ENCODE measurements around the gene FOXC1.

The FOXC1 gene

GRCh38 chr6:1600063-1600763 is 9.5 kb upstream of the FOXC1 start:
- DNase-seq: no peak

DNA sequence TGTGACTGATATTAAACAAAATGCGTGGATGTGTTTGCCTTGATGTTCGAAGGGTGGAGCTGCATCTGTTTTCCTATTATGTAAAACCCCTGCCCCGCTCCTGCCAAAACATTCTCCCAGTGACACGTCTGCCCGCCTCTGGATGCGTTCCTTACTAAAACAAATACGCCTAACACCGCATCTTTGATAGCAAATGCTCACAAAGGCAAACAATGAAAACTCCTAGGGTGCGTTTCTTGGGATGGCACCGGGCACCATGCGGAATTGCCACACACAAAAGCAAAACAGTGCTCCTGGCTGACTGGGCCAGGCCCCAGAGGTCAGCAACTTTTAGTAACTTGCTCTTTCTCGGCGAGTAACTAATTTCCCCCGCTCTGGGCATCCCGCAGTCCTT is 9.0 kb upstream of the FOXC1 start:
- no peak for DNase-seq

GRCh38 chr6:1601158-1602048 is 8.3 kb upstream of the FOXC1 start:
- no peak for DNase-seq

- DNase-seq: no peak
Measured at GRCh38 chr6:1602049-1602713, 7.5 kb upstream of the FOXC1 start.

DNA sequence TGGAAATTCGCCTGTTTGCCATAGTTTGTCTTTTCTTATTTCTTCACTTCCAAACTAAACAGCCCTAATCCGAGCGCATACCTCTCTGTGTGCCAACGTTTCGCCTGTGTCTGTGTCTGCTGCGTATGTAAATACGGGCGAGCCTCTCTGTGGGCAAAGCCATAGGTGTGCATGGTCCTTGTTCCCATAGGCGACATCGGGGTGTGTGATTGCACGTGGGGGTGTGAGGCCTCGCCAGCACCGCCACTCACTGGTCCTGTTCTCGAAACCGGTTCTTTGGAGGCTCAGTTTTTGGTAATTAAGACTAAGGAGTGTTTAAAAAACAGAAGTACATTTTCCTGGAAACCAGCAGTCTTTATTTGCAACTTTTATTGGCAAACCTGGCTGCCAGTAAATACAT is 6.0 kb upstream of the FOXC1 start:
- DNase-seq: peak; percentile 52

GRCh38 chr6:1604158-1605003 is 5.3 kb upstream of the FOXC1 start:
- DNase-seq: peak; percentile 87

DNA sequence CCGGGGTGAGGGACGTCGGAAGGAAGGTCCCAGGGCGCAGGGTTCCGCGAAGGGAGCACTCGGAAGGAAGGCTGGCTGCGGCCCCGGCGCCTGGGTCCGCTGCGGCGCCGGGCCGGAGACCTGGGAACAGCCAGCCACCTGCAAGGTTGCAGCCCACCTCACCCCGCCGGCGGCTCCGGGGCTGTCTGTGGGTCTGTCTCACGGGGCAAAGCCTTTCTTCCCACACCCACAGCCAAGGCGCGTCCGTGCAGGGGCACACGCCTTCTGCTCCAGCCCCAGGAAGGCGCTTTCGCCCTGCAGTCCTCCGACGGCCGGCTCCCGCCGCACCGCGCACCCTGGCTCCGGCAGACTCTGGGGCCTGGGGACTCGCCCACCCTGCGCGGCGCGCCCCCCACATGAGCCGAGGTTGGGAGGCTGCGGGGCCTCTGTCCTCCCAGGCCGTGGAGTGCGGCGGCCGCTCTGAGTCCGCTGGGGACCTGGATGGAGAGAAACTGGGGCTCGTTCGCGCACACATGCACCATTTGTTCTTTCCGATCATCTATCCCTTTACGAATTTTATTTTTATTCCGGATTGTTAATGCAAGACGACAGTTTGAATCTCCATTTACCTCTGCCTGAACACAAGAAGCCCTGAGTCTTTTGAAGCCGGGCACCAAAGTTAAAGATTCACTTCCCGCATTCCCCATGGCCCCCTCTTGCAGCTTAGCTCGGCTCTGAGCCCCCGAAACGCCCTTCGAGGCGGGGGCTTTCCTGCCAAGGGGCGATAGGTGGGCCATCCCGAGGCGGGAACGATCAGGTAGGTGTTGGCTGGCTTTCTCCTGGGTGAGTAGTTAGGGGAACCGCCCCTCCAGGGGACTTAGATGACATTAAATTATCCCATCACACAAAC is 4.5 kb upstream of the FOXC1 start:
- DNase-seq: peak; percentile 66

DNA sequence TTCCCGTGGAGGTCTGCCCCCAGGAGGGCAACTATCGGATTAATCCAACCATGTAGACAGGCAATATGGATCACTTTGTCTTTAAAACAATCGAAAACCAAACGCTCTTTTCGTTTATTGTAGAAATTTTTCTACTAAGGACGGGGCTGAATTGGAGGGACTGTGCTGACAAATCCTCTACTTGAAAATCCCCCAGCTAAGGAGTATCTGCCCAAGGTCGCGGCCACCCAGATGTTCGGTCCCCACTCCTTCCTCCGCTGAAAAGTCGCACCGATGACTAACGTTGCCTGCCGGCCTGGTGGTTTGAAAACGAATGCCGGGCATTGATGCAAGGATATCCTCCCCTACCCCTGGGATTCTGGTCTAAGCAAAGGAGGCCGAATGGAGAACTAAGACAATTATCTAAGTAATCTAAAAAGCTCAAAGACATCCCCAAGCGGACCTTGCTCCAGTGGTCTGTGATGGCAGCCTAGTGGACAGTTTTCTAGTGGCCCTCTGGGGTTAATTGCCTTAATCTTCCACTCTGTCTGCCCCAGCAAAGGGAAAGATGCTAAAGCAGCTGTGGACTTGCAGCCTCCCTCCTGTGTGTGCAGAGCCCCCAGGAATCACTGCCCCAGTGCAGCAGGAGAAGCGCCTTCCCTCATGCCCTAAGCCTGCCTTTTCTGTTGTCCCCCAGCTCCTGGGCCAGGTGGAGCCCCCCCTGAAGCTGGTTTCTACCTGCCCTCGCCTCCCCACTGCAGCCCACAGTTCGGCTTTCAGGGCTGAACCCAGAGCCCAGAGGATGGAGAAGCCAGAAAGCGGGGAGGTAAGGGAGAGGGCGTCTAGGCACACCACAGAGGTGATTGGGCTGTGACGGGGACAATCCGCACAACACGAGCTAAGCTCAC is 3.6 kb upstream of the FOXC1 start:
- DNase-seq: peak; percentile 62

- DNase-seq: peak; percentile 45
Measured at GRCh38 chr6:1606780-1607515, 2.8 kb upstream of the FOXC1 start.

GRCh38 chr6:1607516-1608221 is 2.0 kb upstream of the FOXC1 start:
- DNase-seq: no peak

- no peak for DNase-seq
Measured at GRCh38 chr6:1608222-1609040, 1.3 kb upstream of the FOXC1 start.

DNA sequence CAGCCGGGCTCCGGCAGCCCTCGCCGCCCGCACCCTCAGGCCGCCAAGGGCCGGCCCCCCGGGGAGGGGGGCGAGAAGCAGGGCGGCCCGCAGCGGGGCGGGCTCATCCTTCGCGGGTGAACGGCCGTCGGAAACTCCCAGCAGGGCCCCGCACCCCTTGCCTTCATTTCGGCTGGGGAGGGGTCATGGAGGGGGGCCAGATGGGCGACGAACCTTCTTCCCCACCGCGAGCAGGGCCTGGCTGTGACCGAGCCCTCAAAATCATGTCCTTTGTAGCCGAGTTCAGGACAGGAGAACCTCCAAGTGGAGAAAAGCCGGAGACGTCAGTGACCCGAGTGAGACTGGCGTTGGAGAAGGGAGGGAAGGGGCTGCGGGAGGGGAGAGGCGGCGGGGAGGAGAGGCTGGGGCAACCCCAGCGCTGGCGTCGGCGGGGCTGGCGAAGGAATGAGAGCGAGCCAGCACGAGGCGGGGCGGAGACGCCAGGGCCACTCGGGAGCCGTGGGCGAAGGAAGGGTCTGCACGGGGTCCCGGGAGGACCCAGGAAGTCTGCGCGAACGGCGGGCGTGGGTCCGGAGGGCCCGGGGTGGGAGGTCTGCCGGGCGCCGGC is 571 bp upstream of the FOXC1 start:
- no peak for DNase-seq

DNA sequence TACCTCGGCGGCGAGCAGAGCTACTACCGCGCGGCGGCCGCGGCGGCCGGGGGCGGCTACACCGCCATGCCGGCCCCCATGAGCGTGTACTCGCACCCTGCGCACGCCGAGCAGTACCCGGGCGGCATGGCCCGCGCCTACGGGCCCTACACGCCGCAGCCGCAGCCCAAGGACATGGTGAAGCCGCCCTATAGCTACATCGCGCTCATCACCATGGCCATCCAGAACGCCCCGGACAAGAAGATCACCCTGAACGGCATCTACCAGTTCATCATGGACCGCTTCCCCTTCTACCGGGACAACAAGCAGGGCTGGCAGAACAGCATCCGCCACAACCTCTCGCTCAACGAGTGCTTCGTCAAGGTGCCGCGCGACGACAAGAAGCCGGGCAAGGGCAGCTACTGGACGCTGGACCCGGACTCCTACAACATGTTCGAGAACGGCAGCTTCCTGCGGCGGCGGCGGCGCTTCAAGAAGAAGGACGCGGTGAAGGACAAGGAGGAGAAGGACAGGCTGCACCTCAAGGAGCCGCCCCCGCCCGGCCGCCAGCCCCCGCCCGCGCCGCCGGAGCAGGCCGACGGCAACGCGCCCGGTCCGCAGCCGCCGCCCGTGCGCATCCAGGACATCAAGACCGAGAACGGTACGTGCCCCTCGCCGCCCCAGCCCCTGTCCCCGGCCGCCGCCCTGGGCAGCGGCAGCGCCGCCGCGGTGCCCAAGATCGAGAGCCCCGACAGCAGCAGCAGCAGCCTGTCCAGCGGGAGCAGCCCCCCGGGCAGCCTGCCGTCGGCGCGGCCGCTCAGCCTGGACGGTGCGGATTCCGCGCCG is 994 bp downstream of the FOXC1 start:
- DNase-seq: no peak

GRCh38 chr6:1611322-1611571 is 1.5 kb downstream of the FOXC1 start:
- DNase-seq: no peak

- DNase-seq: no peak
Measured at GRCh38 chr6:1611572-1612298, 2.0 kb downstream of the FOXC1 start.

- DNase-seq: no peak
Measured at GRCh38 chr6:1612299-1612973, 2.7 kb downstream of the FOXC1 start.
